ENCODE measurements around the gene ASPSCR1.

The ASPSCR1 gene

DNA sequence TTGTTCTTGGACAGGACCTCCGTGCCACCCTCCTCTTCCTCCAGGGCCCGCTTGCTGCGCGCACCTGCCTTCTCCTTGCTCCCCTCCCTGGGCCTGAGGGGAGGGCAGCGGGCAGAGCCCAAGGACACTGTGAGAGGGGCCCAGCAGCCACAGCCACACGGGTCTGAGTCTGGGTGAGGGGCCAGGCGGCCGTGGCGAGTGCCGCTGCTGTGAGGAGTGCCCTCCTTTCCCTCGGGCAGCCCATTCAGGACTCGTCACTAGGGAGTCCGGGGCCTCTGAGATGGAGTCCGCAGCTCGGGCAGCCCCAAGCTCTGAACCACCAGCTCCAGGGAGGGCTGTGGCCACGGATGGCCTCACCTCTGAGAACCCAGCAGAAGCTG, 82.6 kb downstream of the ASPSCR1 start:
- TF ChIP-seq, protein P1, sequence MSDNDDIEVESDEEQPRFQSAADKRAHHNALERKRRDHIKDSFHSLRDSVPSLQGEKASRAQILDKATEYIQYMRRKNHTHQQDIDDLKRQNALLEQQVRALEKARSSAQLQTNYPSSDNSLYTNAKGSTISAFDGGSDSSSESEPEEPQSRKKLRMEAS (IDR thresholded peaks at IDR 0.05; ENCODE audit: low read depth, low read length), result no peak
- TF ChIP-seq CTCF (IDR thresholded peaks at IDR 0.05; ENCODE audit: low read depth, low read length), result no peak
- no peak for TF ChIP-seq POLR2A (IDR thresholded peaks at IDR 0.05; ENCODE audit: extremely low read depth, insufficient read length)
- no peak for TF ChIP-seq MYC (IDR thresholded peaks at IDR 0.05; ENCODE audit: low read depth, low read length)
- DNase-seq (ENCODE audit: low read depth), result no peak
- H3K4me3 ChIP-seq (ENCODE audit: low read depth, low read length), result no peak overlapping the region

- TF ChIP-seq CTCF (IDR thresholded peaks at IDR 0.05; ENCODE audit: low read depth, low read length) (no peak), MYC (IDR thresholded peaks at IDR 0.05; ENCODE audit: low read depth, low read length) (no peak), POLR2A (IDR thresholded peaks at IDR 0.05; ENCODE audit: extremely low read depth, insufficient read length) (no peak)
- TF ChIP-seq, protein P1 (IDR thresholded peaks at IDR 0.05; ENCODE audit: low read depth, low read length), result no peak
- DNase-seq (ENCODE audit: low read depth), result no peak
These were observed 83.2 kb downstream of the ASPSCR1 start for GRCh38 chr17:82060614-82061013.

GRCh38 chr17:82061047-82061925, 83.9 kb downstream of the ASPSCR1 start:
- no peak for DNase-seq (ENCODE audit: low read depth)
- no peak for TF ChIP-seq MYC (IDR thresholded peaks at IDR 0.05; ENCODE audit: low read depth, low read length)
- TF ChIP-seq, protein P1 (IDR thresholded peaks at IDR 0.05; ENCODE audit: low read depth, low read length), result no peak
- no peak for TF ChIP-seq POLR2A (IDR thresholded peaks at IDR 0.05; ENCODE audit: extremely low read depth, insufficient read length)
- H3K4me3 ChIP-seq (ENCODE audit: low read depth, low read length), result no peak overlapping the region

More at GRCh38 chr17:82060614-82061013, 83.2 kb downstream of the ASPSCR1 start:
- H3K4me3 ChIP-seq (ENCODE audit: low read depth, low read length), result no peak overlapping the region

GRCh38 chr17:82062076-82062983, 84.9 kb downstream of the ASPSCR1 start:
- no peak overlapping the region for H3K4me3 ChIP-seq (ENCODE audit: low read depth, low read length)
- TF ChIP-seq POLR2A (IDR thresholded peaks at IDR 0.05; ENCODE audit: extremely low read depth, insufficient read length), result no peak
- no peak for TF ChIP-seq MYC (IDR thresholded peaks at IDR 0.05; ENCODE audit: low read depth, low read length)
- TF ChIP-seq, protein P1 (IDR thresholded peaks at IDR 0.05; ENCODE audit: low read depth, low read length), result no peak
- TF ChIP-seq CTCF (IDR thresholded peaks at IDR 0.05; ENCODE audit: low read depth, low read length), result no peak
- no peak for DNase-seq (ENCODE audit: low read depth)

GRCh38 chr17:82062984-82063368, 85.5 kb downstream of the ASPSCR1 start:
- no peak for TF ChIP-seq CTCF (IDR thresholded peaks at IDR 0.05; ENCODE audit: low read depth, low read length)
- TF ChIP-seq, protein P1 (IDR thresholded peaks at IDR 0.05; ENCODE audit: low read depth, low read length), result no peak
- TF ChIP-seq POLR2A (IDR thresholded peaks at IDR 0.05; ENCODE audit: extremely low read depth, insufficient read length), result no peak
- TF ChIP-seq MYC (IDR thresholded peaks at IDR 0.05; ENCODE audit: low read depth, low read length), result no peak
- no peak for DNase-seq (ENCODE audit: low read depth)
- H3K4me3 ChIP-seq (ENCODE audit: low read depth, low read length), result no peak overlapping the region
